GM10266 (cell line): Measurements from ENCODE around the gene GPR179.

Experiments
- DNase-seq: peaks from one replicate; pipeline ENCODE4 v3.0.0; 2012; ENCODE audit errors: extremely low spot score
- TF ChIP-seq, protein P1 (sequence below): IDR thresholded peaks from 2 replicates; pipeline ENCODE4 v1.5.1; 2012; ENCODE audit warnings: mild to moderate bottlenecking, low read depth; ENCODE audit not compliant: control insufficient read depth, insufficient read depth; ENCODE audit errors: missing control alignments

Gene GPR179

DNA sequence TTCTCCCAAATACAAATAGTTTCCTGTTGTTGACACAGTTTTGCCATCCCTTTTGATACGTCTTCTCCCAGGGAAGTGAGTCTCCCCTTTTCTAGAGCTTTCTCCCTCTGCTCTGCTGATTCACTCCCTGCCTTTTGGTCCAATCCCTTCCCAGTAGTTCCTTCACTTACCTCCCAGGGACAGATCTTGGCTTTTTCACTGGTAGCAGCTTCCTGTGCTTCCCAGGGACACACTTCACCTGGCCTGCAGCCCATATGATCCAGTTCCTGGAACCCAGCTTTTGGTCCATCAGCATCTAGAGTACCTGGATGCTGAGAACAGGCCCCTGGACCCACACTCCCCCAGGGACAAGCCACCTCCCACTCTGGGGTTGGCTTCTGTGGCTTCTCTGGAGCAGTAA, 15.8 kb downstream of the GPR179 start:
- TF ChIP-seq, protein P1, sequence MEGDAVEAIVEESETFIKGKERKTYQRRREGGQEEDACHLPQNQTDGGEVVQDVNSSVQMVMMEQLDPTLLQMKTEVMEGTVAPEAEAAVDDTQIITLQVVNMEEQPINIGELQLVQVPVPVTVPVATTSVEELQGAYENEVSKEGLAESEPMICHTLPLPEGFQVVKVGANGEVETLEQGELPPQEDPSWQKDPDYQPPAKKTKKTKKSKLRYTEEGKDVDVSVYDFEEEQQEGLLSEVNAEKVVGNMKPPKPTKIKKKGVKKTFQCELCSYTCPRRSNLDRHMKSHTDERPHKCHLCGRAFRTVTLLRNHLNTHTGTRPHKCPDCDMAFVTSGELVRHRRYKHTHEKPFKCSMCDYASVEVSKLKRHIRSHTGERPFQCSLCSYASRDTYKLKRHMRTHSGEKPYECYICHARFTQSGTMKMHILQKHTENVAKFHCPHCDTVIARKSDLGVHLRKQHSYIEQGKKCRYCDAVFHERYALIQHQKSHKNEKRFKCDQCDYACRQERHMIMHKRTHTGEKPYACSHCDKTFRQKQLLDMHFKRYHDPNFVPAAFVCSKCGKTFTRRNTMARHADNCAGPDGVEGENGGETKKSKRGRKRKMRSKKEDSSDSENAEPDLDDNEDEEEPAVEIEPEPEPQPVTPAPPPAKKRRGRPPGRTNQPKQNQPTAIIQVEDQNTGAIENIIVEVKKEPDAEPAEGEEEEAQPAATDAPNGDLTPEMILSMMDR: no peak
- DNase-seq: no peak

DNA sequence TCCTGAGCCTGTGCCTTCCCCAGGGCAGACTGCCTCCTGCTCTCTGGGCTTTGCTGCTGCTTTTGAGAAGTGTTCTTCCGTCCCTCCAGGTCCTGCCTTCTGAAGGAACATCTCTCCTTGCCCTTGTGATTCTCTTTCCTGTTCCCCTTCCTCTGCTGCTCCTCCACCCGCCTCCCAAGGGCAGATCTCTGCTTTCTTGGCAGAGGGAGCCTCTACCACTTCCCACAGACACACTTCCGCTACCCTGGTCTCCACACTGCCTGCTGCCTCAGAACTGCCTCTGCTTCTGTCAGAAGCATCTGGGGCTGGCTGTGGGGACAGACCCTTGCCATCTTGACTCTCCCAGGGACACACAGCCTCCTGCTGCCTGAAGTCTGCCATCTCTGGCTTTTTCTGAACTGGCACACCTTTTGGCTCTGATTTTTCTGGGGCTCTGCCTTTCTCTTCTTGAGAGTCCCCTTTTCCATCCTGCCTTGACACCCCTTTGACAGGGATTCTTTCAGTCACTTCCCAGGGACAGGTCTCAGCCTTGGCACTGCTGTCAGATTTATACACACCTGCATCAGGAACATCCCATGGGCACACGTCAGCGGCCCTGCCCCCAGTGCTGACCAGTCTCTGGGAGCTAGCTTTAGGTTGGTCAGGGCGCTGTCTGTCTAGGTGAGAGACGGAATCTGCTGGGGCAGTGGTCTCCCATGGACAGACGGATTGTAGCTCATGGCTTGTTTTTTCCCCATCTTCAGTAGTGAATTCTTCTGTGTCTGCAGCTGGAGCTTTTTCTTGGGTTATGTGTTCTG, 16.6 kb downstream of the GPR179 start:
- no peak for DNase-seq

DNA sequence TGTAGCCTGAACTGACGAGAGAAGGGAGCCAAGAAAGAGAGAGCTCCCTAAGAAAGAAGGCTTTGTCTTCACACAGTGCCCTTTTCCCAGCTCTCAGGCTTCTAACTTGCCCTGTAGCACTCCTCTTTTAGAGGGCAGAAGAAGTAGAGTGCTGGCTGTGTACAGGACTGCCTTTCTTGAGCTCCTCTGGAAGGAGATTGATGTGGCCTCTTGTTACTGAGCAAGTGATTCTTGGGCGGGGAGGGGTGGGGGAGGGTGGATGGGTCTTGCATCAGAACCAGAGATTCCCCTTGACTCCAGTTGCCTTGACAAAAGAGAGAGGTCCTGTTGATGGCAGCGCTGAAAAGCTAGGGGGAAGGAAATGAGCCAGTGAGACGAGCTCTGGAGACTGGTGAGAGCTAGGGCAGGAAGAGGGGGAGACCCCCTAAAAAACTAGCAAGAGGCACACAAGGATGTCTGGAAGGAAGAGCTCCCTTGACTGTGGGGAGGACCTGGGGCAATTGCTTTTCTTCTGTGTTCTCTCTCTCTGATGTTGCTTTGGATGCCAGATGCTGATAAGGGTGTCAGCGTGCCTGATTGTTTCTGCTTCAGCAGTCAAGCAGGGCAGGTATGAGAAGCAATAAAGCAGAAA, 18.4 kb downstream of the GPR179 start:
- TF ChIP-seq, protein P1: no peak
- no peak for DNase-seq

More for the DNA sequence above, 16.6 kb downstream of the GPR179 start:
- TF ChIP-seq, protein P1: no peak

DNA sequence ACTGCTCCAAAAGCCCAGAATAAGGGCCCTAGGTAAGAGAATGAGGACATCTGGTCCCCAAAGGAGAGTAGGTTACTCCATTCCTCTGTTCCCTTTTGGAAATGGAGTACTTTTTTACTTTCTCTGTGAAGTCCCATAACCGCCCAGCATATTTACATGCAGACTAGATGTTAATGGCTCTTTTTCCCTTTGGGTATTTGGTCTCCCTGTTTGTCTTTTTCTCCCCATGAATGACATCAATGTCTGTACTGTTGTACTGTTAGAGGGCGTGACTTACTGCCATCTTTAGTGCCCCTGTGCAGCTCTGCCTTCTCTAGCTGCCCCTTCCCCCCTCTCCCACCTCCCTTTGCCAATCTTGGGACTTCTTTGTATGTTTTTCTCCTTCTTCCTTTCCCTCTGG, 19.0 kb downstream of the GPR179 start:
- TF ChIP-seq, protein P1: no peak

DNA sequence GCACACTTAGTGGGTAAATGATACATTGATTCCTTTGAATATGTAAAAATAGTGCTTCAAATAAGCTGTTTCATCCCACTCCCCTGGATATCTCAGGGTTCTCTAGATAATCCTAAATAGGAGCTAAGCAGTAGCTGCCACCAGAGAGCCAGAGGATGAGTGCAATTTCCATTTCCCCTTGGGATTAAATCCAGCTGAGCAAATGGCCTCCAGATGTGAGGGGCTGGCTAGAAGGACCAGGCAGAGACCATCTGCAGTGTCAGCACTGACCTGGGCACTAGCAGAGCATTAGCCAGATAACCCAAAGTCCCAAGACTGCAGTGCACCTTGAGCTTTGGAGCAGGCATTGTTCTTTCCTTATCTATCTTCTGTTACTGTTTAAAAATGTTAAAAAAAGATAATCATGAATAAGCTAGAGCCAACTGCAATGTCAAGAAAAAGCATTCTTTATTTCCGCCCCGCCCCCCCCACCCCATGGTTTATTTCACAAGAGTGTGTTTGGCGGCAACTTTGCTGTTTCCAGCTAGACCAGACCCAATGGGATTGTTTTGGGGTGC, 19.5 kb downstream of the GPR179 start:
- DNase-seq: no peak

More for the DNA sequence above, 19.0 kb downstream of the GPR179 start:
- no peak for DNase-seq

DNA sequence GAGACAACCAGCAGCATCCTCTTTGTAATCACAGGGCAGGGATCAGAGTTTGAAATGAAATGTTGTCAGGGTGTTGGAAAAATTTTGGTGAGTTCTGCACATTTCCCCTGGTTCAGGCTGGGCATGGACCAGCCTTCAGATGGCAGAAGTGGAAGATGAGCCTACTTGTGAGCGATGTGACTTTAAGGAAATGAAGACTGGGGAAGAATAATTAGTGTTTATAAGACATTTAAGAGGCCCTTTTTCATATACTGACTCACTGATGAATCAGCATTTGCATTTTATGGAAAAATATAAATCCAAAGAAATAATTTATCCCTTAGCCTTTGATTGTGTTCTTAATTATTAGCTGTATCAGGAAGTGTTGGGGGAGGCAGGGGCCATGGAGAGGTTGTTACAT, 20.9 kb downstream of the GPR179 start:
- TF ChIP-seq, protein P1: no peak
- DNase-seq: no peak

More for the DNA sequence above, 19.5 kb downstream of the GPR179 start:
- TF ChIP-seq, protein P1: no peak
